Stimulated activated naive CD8-positive, alpha-beta T cell treated with anti-CD3 and anti-CD28 coated beads, Interleukin-15, amount 100 ng/mL, for 72 hours (primary cell): ENCODE data around the gene CBLL1.

ENCODE experiments used
- ATAC-seq: fragments of 150-1000 bp; cut with Tn5 transposase; 2 replicates; pipeline ENCODE4 v1.10.0; 2021; ENCODE audit warnings: mild to moderate bottlenecking, moderate library complexity
- DNase-seq, 2 donors: peaks; one replicate each; pipeline ENCODE4 v3.0.0; 2021 to 2022
- H3K27ac Mint-ChIP-seq, 2 donors: one replicate each; pipeline ENCODE4 v1.8.0; 2022; ENCODE audit warnings: mild to moderate bottlenecking in 2 of 2, mixed read lengths in 2 of 2, moderate library complexity in 2 of 2
- H3K27me3 Mint-ChIP-seq: one replicate; pipeline ENCODE4 v1.8.0; 2022; ENCODE audit warnings: mixed read lengths
- H3K4me1 Mint-ChIP-seq: one replicate; pipeline ENCODE4 v1.8.0; 2022; ENCODE audit warnings: mild to moderate bottlenecking, mixed read lengths
- H3K4me3 Mint-ChIP-seq, 2 donors: one replicate each; pipeline ENCODE4 v1.8.0; 2022; ENCODE audit warnings: mild to moderate bottlenecking in 2 of 2, mixed read lengths in 2 of 2, moderate library complexity in 1 of 2
- H3K9me3 Mint-ChIP-seq, 2 donors: one replicate each; pipeline ENCODE4 v1.8.0; 2022; ENCODE audit warnings: mixed read lengths in 2 of 2

The CBLL1 gene

GRCh38 chr7:107782374-107782773 is 38.4 kb downstream of the CBLL1 start:
- no peak overlapping the region for H3K4me3 Mint-ChIP-seq
- H3K9me3 Mint-ChIP-seq: no peaks in the 10 kb centered on the region
- H3K27ac Mint-ChIP-seq: no peak overlapping the region
- H3K27me3 Mint-ChIP-seq: peaks cover 11% of the 10 kb centered on the region
- H3K4me1 Mint-ChIP-seq: peaks cover 25% of the 10 kb centered on the region
- no peak for DNase-seq
- no peak for ATAC-seq

- peaks cover 19% of the 10 kb centered on the region for H3K27me3 Mint-ChIP-seq
- no peak for ATAC-seq
- H3K4me3 Mint-ChIP-seq: no peak overlapping the region
- DNase-seq: no peak
- H3K27ac Mint-ChIP-seq: no peak overlapping the region
- H3K9me3 Mint-ChIP-seq: no peaks in the 10 kb centered on the region
- H3K4me1 Mint-ChIP-seq: peaks cover 25% of the 10 kb centered on the region
Observed at GRCh38 chr7:107783648-107784047, 39.7 kb downstream of the CBLL1 start.

- Mint-ChIP-seq H3K9me3 (no peaks in the 10 kb centered on the region), H3K27me3 (peaks cover 19% of the 10 kb centered on the region), H3K4me3 (peak overlapping the region in 1 of 2 donors; percentile 1), H3K4me1 (peaks cover 25% of the 10 kb centered on the region), H3K27ac (no peak overlapping the region)
- DNase-seq (no peak), ATAC-seq (peak; percentile 77)
Observed at GRCh38 chr7:107785170-107785569, 41.2 kb downstream of the CBLL1 start.

- ATAC-seq (no peak), DNase-seq (no peak)
- Mint-ChIP-seq H3K27me3 (peaks cover 19% of the 10 kb centered on the region), H3K27ac (no peak overlapping the region), H3K4me3 (peak overlapping the region in 1 of 2 donors; percentile 15), H3K9me3 (no peaks in the 10 kb centered on the region), H3K4me1 (peaks cover 25% of the 10 kb centered on the region)
Observed at GRCh38 chr7:107785926-107786325, 42.0 kb downstream of the CBLL1 start.

GRCh38 chr7:107788216-107788615 is 44.3 kb downstream of the CBLL1 start:
- H3K4me1 Mint-ChIP-seq: peaks cover 25% of the 10 kb centered on the region
- DNase-seq (no peak), ATAC-seq (no peak)
- no peak overlapping the region for H3K27ac Mint-ChIP-seq
- H3K27me3 Mint-ChIP-seq: peaks cover 19% of the 10 kb centered on the region
- H3K4me3 Mint-ChIP-seq: no peak overlapping the region
- H3K9me3 Mint-ChIP-seq: no peaks in the 10 kb centered on the region

GRCh38 chr7:107788662-107789061 is 44.7 kb downstream of the CBLL1 start:
- H3K27ac Mint-ChIP-seq: no peak overlapping the region
- no peak for DNase-seq

GRCh38 chr7:107789647-107790046 is 45.7 kb downstream of the CBLL1 start:
- no peak for ATAC-seq
- Mint-ChIP-seq H3K9me3 (no peaks in the 10 kb centered on the region), H3K27me3 (peaks cover 19% of the 10 kb centered on the region), H3K27ac (no peak overlapping the region), H3K4me3 (no peak overlapping the region), H3K4me1 (peaks cover 23% of the 10 kb centered on the region)
- DNase-seq: no peak

More at GRCh38 chr7:107788662-107789061, 44.7 kb downstream of the CBLL1 start:
- ATAC-seq: no peak
- Mint-ChIP-seq H3K27me3 (peaks cover 19% of the 10 kb centered on the region), H3K9me3 (no peaks in the 10 kb centered on the region), H3K4me1 (peaks cover 25% of the 10 kb centered on the region), H3K4me3 (no peak overlapping the region)

- Mint-ChIP-seq H3K4me1 (no peaks in the 10 kb centered on the region), H3K4me3 (no peak overlapping the region), H3K27ac (no peak overlapping the region), H3K9me3 (no peaks in the 10 kb centered on the region), H3K27me3 (peaks cover 8% of the 10 kb centered on the region)
- DNase-seq: no peak
- no peak for ATAC-seq
Observed at GRCh38 chr7:107792364-107792763, 48.4 kb downstream of the CBLL1 start.

GRCh38 chr7:107799647-107800264 is 55.8 kb downstream of the CBLL1 start:
- Mint-ChIP-seq H3K4me3 (no peak overlapping the region), H3K9me3 (no peaks in the 10 kb centered on the region), H3K27me3 (peaks cover 30% of the 10 kb centered on the region), H3K4me1 (no peaks in the 10 kb centered on the region), H3K27ac (no peak overlapping the region)
- no peak for DNase-seq
- no peak for ATAC-seq

GRCh38 chr7:107803009-107803610 is 59.2 kb downstream of the CBLL1 start, which contains the start of gene SLC26A3:
SLC26A3 (minus strand) TSS chr7:107803223; CDS start chr7:107794509, 8,714 bp downstream.
- ATAC-seq (no peak), DNase-seq (no peak)
- Mint-ChIP-seq H3K4me1 (no peaks in the 10 kb centered on the region), H3K9me3 (no peaks in the 10 kb centered on the region), H3K27ac (no peak within 1 kb of the TSS), H3K27me3 (peaks cover 29% of the 10 kb centered on the region), H3K4me3 (no peak within 1 kb of the TSS)

GRCh38 chr7:107809179-107809578 is 65.2 kb downstream of the CBLL1 start:
- no peaks in the 10 kb centered on the region for H3K9me3 Mint-ChIP-seq
- no peak for ATAC-seq
- H3K4me1 Mint-ChIP-seq: peaks cover 11% of the 10 kb centered on the region
- H3K27ac Mint-ChIP-seq: peak overlapping the region in 1 of 2 donors; percentile 28
- no peak overlapping the region for H3K4me3 Mint-ChIP-seq
- DNase-seq: no peak
- peaks cover 6% of the 10 kb centered on the region for H3K27me3 Mint-ChIP-seq

- DNase-seq (no peak), ATAC-seq (no peak)
- peaks cover 24% of the 10 kb centered on the region for H3K4me1 Mint-ChIP-seq
- no peaks in the 10 kb centered on the region for H3K27me3 Mint-ChIP-seq
- no peak overlapping the region for H3K27ac Mint-ChIP-seq
- H3K4me3 Mint-ChIP-seq: no peak overlapping the region
- no peaks in the 10 kb centered on the region for H3K9me3 Mint-ChIP-seq
Observed at GRCh38 chr7:107810626-107811025, 66.7 kb downstream of the CBLL1 start.
